Activated CD4-positive, alpha-beta T cell treated with anti-CD3 and anti-CD28 coated beads, Interleukin-2, amount 10 ng/mL, durations not matched to agents 7 days and 5 days (primary cell): Measurements from ENCODE around the gene TBC1D3K. TPM values are rescaled to one million over a fixed set of nuclear protein-coding genes. Genes with fewer than 3 reads are reported as not detected.
"Not testable (repeated sequence)": the region's sequence is repeated elsewhere in the genome, so short reads cannot be mapped to it uniquely, and the experiment has no call there.

Experiments
- CTCF ChIA-PET: fragments of 350-600 bp; sonication (Branson Sonifier 250); formaldehyde crosslinking; loops from one replicate; lab custom pipeline; 2021; ENCODE audit warnings: antibody characterized with exemption; lab: Charles Lee
- POLR2A ChIA-PET: fragments of 350-600 bp; sonication (Branson Sonifier 250); formaldehyde crosslinking; loops from one replicate; lab custom pipeline; 2021; ENCODE audit warnings: antibody characterized with exemption; lab: Charles Lee
- DNase-seq: peaks from one replicate; pipeline ENCODE4 v3.0.0-alpha.2; 2020
- H3K27ac Mint-ChIP-seq: one replicate; pipeline ENCODE4 v1.8.0; 2021; ENCODE audit warnings: mild to moderate bottlenecking, moderate library complexity, mixed read lengths
- H3K27me3 Mint-ChIP-seq: one replicate; pipeline ENCODE4 v1.8.0; 2021; ENCODE audit warnings: mixed read lengths
- H3K36me3 Mint-ChIP-seq: one replicate; pipeline ENCODE4 v1.8.0; 2021; ENCODE audit warnings: low read depth, mixed read lengths
- H3K4me1 Mint-ChIP-seq: one replicate; pipeline ENCODE4 v1.8.0; 2021; ENCODE audit warnings: mixed read lengths
- H3K4me3 Mint-ChIP-seq: one replicate; pipeline ENCODE4 v1.8.0; 2021; ENCODE audit warnings: mild to moderate bottlenecking, moderate library complexity, mixed read lengths
- H3K9me3 Mint-ChIP-seq: one replicate; pipeline ENCODE4 v1.8.0; 2021; ENCODE audit warnings: mixed read lengths
- total RNA-seq, 2 experiments: library from RNA; stranded (reverse); gene quantifications; one replicate each; pipeline ENCODE4 v1.2.3, GENCODE V29; 2021

Gene TBC1D3K
- not detected for total RNA-seq

- H3K9me3 Mint-ChIP-seq, H3K27me3 Mint-ChIP-seq, POLR2A ChIA-PET, H3K36me3 Mint-ChIP-seq, CTCF ChIA-PET, DNase-seq, H3K27ac Mint-ChIP-seq, H3K4me1 Mint-ChIP-seq, H3K4me3 Mint-ChIP-seq: not testable (repeated sequence)
Observed at GRCh38 chr17:37924115-37924514, at the start of gene TBC1D3K. Gene TBC1D3K (plus strand): TSS chr17:37924415. CDS start chr17:37926000, 1,585 bp downstream.

GRCh38 chr17:37884516-37884915 is 39.7 kb upstream of the TBC1D3K start:
- POLR2A ChIA-PET: no interaction called here
- no peaks in the 10 kb centered on the region for H3K36me3 Mint-ChIP-seq
- no peak overlapping the region for H3K4me3 Mint-ChIP-seq
- H3K27me3 Mint-ChIP-seq: peaks cover 4% of the 10 kb centered on the region
- no peak for DNase-seq
- CTCF ChIA-PET: no interaction called here
- H3K9me3 Mint-ChIP-seq: no peaks in the 10 kb centered on the region
- H3K4me1 Mint-ChIP-seq: peaks cover 7% of the 10 kb centered on the region
- H3K27ac Mint-ChIP-seq: peak overlapping the region; percentile 14

- no peaks in the 10 kb centered on the region for H3K36me3 Mint-ChIP-seq
- H3K27ac Mint-ChIP-seq: no peak overlapping the region
- no peak overlapping the region for H3K4me3 Mint-ChIP-seq
- H3K4me1 Mint-ChIP-seq: peaks cover 7% of the 10 kb centered on the region
- ChIA-PET CTCF (no interaction called here), POLR2A (no interaction called here)
- H3K27me3 Mint-ChIP-seq: peaks cover 4% of the 10 kb centered on the region
- H3K9me3 Mint-ChIP-seq: no peaks in the 10 kb centered on the region
- no peak for DNase-seq
Observed at GRCh38 chr17:37885136-37885535, 39.1 kb upstream of the TBC1D3K start.

- H3K9me3 Mint-ChIP-seq: no peaks in the 10 kb centered on the region
- CTCF ChIA-PET: no interaction called here
- POLR2A ChIA-PET: no interaction called here
Observed at GRCh38 chr17:37888881-37889280, 35.3 kb upstream of the TBC1D3K start.

GRCh38 chr17:37896961-37897360 is 27.3 kb upstream of the TBC1D3K start:
- H3K36me3 Mint-ChIP-seq, DNase-seq, H3K4me3 Mint-ChIP-seq, CTCF ChIA-PET, H3K4me1 Mint-ChIP-seq, H3K27ac Mint-ChIP-seq, H3K27me3 Mint-ChIP-seq, H3K9me3 Mint-ChIP-seq, POLR2A ChIA-PET: not testable (repeated sequence)

More at GRCh38 chr17:37888881-37889280, 35.3 kb upstream of the TBC1D3K start:
- Mint-ChIP-seq H3K27ac (no peak overlapping the region), H3K4me1 (peaks cover 7% of the 10 kb centered on the region), H3K4me3 (no peak overlapping the region), H3K27me3 (no peaks in the 10 kb centered on the region), H3K36me3 (no peaks in the 10 kb centered on the region)
- no peak for DNase-seq

Other genes starting within 250 kb of the TBC1D3K start
- under 1 TPM in 1 of 2 experiments, not detected in 1; 0.08 TPM for gene HNF1B, start 179.4 kb upstream of the TBC1D3K start, total RNA-seq
- 1 to 10 TPM in 1 of 2 experiments, not detected in 1; 1.5 TPM for gene TBC1D3L, start 64.6 kb downstream of the TBC1D3K start, total RNA-seq
- 1 to 10 TPM; 8.4 to 8.8 TPM for gene TBC1D3D, start 79.6 kb downstream of the TBC1D3K start, total RNA-seq
- gene TBC1D3C, start 144.2 kb downstream of the TBC1D3K start, total RNA-seq: not detected
- under 1 TPM in 1 of 2 experiments, not detected in 1; 0.10 TPM for gene TBC1D3E, start 203.5 kb downstream of the TBC1D3K start, total RNA-seq